K562 (cell line): ENCODE data around the gene SAMD10. TPM values are rescaled to one million over a fixed set of nuclear protein-coding genes. Genes with fewer than 3 reads are reported as not detected.

ENCODE experiments used
- CBFB ChIP-seq: sonication (generic); formaldehyde crosslinking; IDR thresholded peaks from 2 replicates; pipeline ENCODE4 v1.4.0; 2020; ENCODE audit warnings: mild to moderate bottlenecking, missing genetic modification reagents
- CCNT2 ChIP-seq: IDR thresholded peaks from 2 replicates; pipeline ENCODE4 v1.6.1; 2011; ENCODE audit warnings: borderline replicate concordance, low read depth, mild to moderate bottlenecking, moderate library complexity, mixed read lengths, low read length; ENCODE audit not compliant: insufficient read length; ENCODE audit errors: extremely low read depth
- CHD2 ChIP-seq: IDR thresholded peaks from 2 replicates; pipeline ENCODE4 v1.6.1; 2011; ENCODE audit warnings: low read depth, low read length
- CREM ChIP-seq: IDR thresholded peaks from 2 replicates; pipeline ENCODE4 v1.6.1; 2014; ENCODE audit warnings: antibody characterized with exemption, low read depth
- GABPA ChIP-seq: fragments of 200-800 bp; sonication (Bioruptor generic); conservative IDR thresholded peaks from 2 replicates; pipeline ENCODE4 v1.6.1; 2016; ENCODE audit warnings: low read depth, missing genetic modification characterization, missing compliant biosample characterization
- GABPB1 ChIP-seq: sonication (generic); formaldehyde crosslinking; IDR thresholded peaks from 2 replicates; pipeline ENCODE4 v1.8.0; 2022; ENCODE audit warnings: mild to moderate bottlenecking, missing genetic modification reagents
- HDAC1 ChIP-seq, 2 experiments: fragments of 450-650 bp; IDR thresholded peaks; 2 replicates each; pipeline ENCODE4 v1.6.1; 2016 to 2017; ENCODE audit warnings: inconsistent platforms in 1 of 2, mild to moderate bottlenecking in 1 of 2, moderate library complexity in 1 of 2
- HDGF ChIP-seq: fragments of 450-650 bp; IDR thresholded peaks from 2 replicates; pipeline ENCODE4 v1.6.1; 2016
- POLR2AphosphoS2 ChIP-seq: IDR thresholded peaks from 2 replicates; pipeline ENCODE4 v1.6.1; 2012; ENCODE audit warnings: low read length, improper control_type of control experiment
- POLR2B ChIP-seq: fragments of 450-650 bp; IDR thresholded peaks from 2 replicates; pipeline ENCODE4 v1.6.1; 2018; ENCODE audit warnings: low read depth; ENCODE audit not compliant: partially characterized antibody
- RBBP5 ChIP-seq: fragments of 200-600 bp; sonication (generic); IDR thresholded peaks from 2 replicates; pipeline ENCODE4 v1.6.1; 2012; ENCODE audit warnings: borderline replicate concordance, mild to moderate bottlenecking, low read length, control low read depth, inconsistent platforms; ENCODE audit not compliant: insufficient read depth, poor library complexity, severe bottlenecking
- SP1 ChIP-seq: sonication (generic); formaldehyde crosslinking; IDR thresholded peaks from 2 replicates; pipeline ENCODE4 v1.8.1; 2022; ENCODE audit warnings: mild to moderate bottlenecking, missing genetic modification reagents
- THAP12 ChIP-seq: fragments of 250-450 bp; sonication (Bioruptor Pico); IDR thresholded peaks from 2 replicates; pipeline ENCODE4 v1.9.0; 2021; ENCODE audit warnings: mild to moderate bottlenecking, inconsistent platforms
- ZNF121 ChIP-seq: sonication (generic); formaldehyde crosslinking; conservative IDR thresholded peaks from 2 replicates; pipeline ENCODE4 v1.8.0; 2022; ENCODE audit warnings: missing genetic modification reagents
- polyA plus RNA-seq, 8 experiments: library from polyadenylated mRNA; depleted of rRNA in 4 of 8; stranded (reverse) in 5 of 8; unstranded in 3 of 8; fragments of >200 nt; fragmentation: Nextera tagmentation in 2 of 8; fragmentation: Illumina TruSeq in 1 of 8; extraction: Ambion mirVana in 2 of 8; extraction: Trizol in 1 of 8; gene quantifications; 2 replicates each; pipeline versions ENCODE4 v1.2.1 to v1.2.3, GENCODE V29; 2011 to 2014; ENCODE audit warnings: inconsistent platforms in 1 of 8, missing spikeins in 1 of 8
- total RNA-seq, 7 experiments: library from RNA; depleted of rRNA in 6 of 7; stranded (reverse); fragments of >200 nt in 6 of 7; fragmentation: Illumina TruSeq in 2 of 7; extraction: Trizol in 2 of 7; gene quantifications; 2 replicates each; pipeline versions ENCODE4 v1.2.1 to v1.2.3, GENCODE V29; 2011 to 2021; ENCODE audit warnings: low replicate concordance in 1 of 7
- TF ChIP-seq, protein P1 (sequence below): sonication (generic); formaldehyde crosslinking; IDR thresholded peaks from 2 replicates; pipeline ENCODE4 v1.8.0; 2022; ENCODE audit warnings: mild to moderate bottlenecking, missing genetic modification reagents, borderline replicate concordance
- TF ChIP-seq, protein P2 (sequence below): fragments of 450-650 bp; IDR thresholded peaks from 2 replicates; pipeline ENCODE4 v1.6.1; 2016
- TF ChIP-seq, protein P3 (sequence below): conservative IDR thresholded peaks from 2 replicates; pipeline ENCODE4 v1.6.1; 2011; ENCODE audit warnings: low read depth, mild to moderate bottlenecking, low read length; ENCODE audit not compliant: control insufficient read depth

Gene SAMD10
- total and polyA plus RNA-seq, 9 of the 15 experiments (the other 6 are each of a cell fraction or from before 2014, with no cell fraction given), result 0.37 to 15.2 (median 4.8) TPM

DNA sequence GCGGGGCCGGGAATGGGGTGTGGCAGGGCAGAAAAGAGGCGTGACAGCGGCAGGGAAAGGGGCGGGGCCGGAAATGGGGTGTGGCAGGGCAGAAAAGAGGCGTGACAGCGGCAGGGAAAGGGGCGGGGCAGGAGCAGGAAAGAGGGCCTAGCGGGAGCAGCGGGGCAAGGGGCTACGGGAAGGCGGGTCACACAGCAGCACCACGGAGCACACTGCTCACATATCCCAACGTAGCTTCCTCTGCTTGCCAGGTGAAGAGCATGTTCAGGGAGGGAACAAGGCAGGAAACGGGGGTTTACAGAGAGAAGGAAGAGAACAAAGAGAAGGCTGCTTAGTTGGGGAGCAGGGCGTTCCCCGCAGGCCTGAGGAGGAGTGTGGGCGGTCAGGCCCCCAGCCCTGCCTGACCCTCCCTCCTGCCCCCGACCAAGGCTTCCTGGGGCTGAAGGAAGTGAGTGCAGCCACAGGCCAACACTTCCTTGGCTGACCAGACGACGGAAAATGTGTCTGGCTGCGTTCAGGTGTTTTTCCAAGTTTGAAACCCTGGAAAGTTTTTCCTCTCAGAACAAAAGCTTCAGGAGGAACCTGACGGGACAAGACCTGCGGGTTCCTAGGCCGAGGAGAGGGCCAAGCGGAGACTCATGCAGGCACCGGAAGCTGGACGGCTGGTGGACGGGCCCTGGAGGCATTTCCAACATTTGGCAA is 37.0 kb downstream of the SAMD10 start (continued):
- TF ChIP-seq HDGF (peak; percentile 73; the same call in 1 of the 2 replicates), CBFB (0 out of 2 replicates have a peak, but pooled peaks have one; percentile 44), ZNF121 (CRISPR knock-in tag) (no peak), CREM (peak; percentile 6; the same call in 1 of the 2 replicates), CHD2 (0 out of 2 replicates have a peak, but pooled peaks have one; percentile 3), GABPA (tag) (peak; percentile 89), GABPB1 (peak; percentile 60; the same call in 1 of the 2 replicates), THAP12 (CRISPR knock-in tag) (0 out of 2 replicates have a peak, but pooled peaks have one; percentile 17), RBBP5 (no peak), CCNT2 (peak; percentile 49), HDAC1 (IDR thresholded peaks at IDR 0.05) (peak in 1 of 2 experiments; percentile 38; a peak in 1 of 4 replicates), POLR2AphosphoS2 (peak; percentile 90), SP1 (CRISPR knock-in tag) (peak; percentile 89), POLR2B (peak; percentile 39)
- TF ChIP-seq, protein P1, sequence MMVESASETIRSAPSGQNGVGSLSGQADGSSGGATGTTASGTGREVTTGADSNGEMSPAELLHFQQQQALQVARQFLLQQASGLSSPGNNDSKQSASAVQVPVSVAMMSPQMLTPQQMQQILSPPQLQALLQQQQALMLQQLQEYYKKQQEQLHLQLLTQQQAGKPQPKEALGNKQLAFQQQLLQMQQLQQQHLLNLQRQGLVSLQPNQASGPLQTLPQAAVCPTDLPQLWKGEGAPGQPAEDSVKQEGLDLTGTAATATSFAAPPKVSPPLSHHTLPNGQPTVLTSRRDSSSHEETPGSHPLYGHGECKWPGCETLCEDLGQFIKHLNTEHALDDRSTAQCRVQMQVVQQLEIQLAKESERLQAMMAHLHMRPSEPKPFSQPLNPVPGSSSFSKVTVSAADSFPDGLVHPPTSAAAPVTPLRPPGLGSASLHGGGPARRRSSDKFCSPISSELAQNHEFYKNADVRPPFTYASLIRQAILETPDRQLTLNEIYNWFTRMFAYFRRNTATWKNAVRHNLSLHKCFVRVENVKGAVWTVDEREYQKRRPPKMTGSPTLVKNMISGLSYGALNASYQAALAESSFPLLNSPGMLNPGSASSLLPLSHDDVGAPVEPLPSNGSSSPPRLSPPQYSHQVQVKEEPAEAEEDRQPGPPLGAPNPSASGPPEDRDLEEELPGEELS, result no peak
- TF ChIP-seq, protein P2, sequence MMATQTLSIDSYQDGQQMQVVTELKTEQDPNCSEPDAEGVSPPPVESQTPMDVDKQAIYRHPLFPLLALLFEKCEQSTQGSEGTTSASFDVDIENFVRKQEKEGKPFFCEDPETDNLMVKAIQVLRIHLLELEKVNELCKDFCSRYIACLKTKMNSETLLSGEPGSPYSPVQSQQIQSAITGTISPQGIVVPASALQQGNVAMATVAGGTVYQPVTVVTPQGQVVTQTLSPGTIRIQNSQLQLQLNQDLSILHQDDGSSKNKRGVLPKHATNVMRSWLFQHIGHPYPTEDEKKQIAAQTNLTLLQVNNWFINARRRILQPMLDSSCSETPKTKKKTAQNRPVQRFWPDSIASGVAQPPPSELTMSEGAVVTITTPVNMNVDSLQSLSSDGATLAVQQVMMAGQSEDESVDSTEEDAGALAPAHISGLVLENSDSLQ, result 0 out of 2 replicates have a peak, but pooled peaks have one; percentile 20
- TF ChIP-seq, protein P3, sequence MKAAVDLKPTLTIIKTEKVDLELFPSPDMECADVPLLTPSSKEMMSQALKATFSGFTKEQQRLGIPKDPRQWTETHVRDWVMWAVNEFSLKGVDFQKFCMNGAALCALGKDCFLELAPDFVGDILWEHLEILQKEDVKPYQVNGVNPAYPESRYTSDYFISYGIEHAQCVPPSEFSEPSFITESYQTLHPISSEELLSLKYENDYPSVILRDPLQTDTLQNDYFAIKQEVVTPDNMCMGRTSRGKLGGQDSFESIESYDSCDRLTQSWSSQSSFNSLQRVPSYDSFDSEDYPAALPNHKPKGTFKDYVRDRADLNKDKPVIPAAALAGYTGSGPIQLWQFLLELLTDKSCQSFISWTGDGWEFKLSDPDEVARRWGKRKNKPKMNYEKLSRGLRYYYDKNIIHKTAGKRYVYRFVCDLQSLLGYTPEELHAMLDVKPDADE, result 0 out of 2 replicates have a peak, but pooled peaks have one; percentile 23
